ENCODE results near the gene FAM43B.

FAM43B gene

GRCh38 chr1:20593756-20594155 lies 41.4 kb downstream of the FAM43B start:
- DNase-seq = no peak

- no peak for DNase-seq
These were observed 42.4 kb downstream of the FAM43B start for GRCh38 chr1:20594746-20595145.

GRCh38 chr1:20596106-20596505 lies 43.7 kb downstream of the FAM43B start:
- no peak for DNase-seq

GRCh38 chr1:20597650-20598049 lies 45.3 kb downstream of the FAM43B start:
- DNase-seq = no peak

GRCh38 chr1:20600156-20600555 lies 47.8 kb downstream of the FAM43B start:
- no peak for DNase-seq

GRCh38 chr1:20601129-20601825 lies 48.9 kb downstream of the FAM43B start:
- DNase-seq = no peak

GRCh38 chr1:20602851-20603450 lies 50.6 kb downstream of the FAM43B start:
- no peak for DNase-seq

- peak; percentile 52 for DNase-seq
These were observed 51.4 kb downstream of the FAM43B start for GRCh38 chr1:20603504-20604464.

Data from amniotic stem cell (primary cell).